GM12878 (cell line): ENCODE measurements around the gene MT1H. TPM values are rescaled to one million over a fixed set of nuclear protein-coding genes. Genes with fewer than 3 reads are reported as not detected.

Experiments
- ATAC-seq: fragments of 200-7000 bp; cut with Tn5 transposase; 3 replicates; pipeline ENCODE4 v1.9.1; 2020; ENCODE audit warnings: mild to moderate bottlenecking, moderate library complexity
- BruUV-seq: library from RNA; stranded (reverse); fragments of 400-500 nt; replicated peaks from 2 replicates; lab custom pipeline; 2021; lab: Mats Ljungman, UMichigan
- CTCF ChIA-PET: fragments of 300-600 bp; sonication (Branson Sonifier 250); formaldehyde crosslinking; extraction: SDS; loops from one replicate; lab custom pipeline; 2021; ENCODE audit warnings: inconsistent platforms; lab: Yijun Ruan, JAX
- POLR2A ChIA-PET: fragments of 350-600 bp; formaldehyde crosslinking; extraction: SDS; loops from one replicate; lab custom pipeline; 2021; ENCODE audit warnings: inconsistent platforms; lab: Charles Lee
- RAD21 ChIA-PET: fragments of 300-600 bp; sonication (Branson Sonifier 250); formaldehyde crosslinking; loops from one replicate; lab custom pipeline; 2023; ENCODE audit warnings: antibody characterized with exemption; ENCODE audit not compliant: unreplicated experiment; lab: Charles Lee
- SMC1A ChIA-PET: fragments of 300-600 bp; sonication (Branson Sonifier 250); formaldehyde crosslinking; loops from one replicate; lab custom pipeline; 2023; ENCODE audit not compliant: unreplicated experiment, uncharacterized antibody; lab: Charles Lee
- DNase-seq: peaks from one replicate; pipeline ENCODE4 v3.0.0-alpha.2; 2011; ENCODE audit warnings: low read depth, low spot score
- FAIRE-seq: peaks from 3 replicates; lab custom pipeline; 2011; peaks lifted over from hg19 to GRCh38; lab: Jason Lieb, UNC
- H2AFZ ChIP-seq: 2 replicates; pipeline ENCODE4 v1.6.0; 2011; ENCODE audit warnings: low read depth, low read length, control low read depth; ENCODE audit not compliant: control insufficient read depth
- H3K27ac ChIP-seq: 2 replicates; pipeline ENCODE4 v1.5.1; 2011; ENCODE audit warnings: control low read depth; ENCODE audit not compliant: control insufficient read depth, insufficient read depth
- H3K27me3 ChIP-seq, 2 experiments: replicated peaks in 1 of 2; 2 replicates each; pipeline versions ENCODE4 v1.6.0 to v1.6.1; 2011; ENCODE audit warnings: low read length in 1 of 2; ENCODE audit not compliant: control insufficient read depth in 2 of 2, insufficient read depth in 2 of 2
- H3K36me3 ChIP-seq, 2 experiments: 2 replicates each; pipeline ENCODE4 v1.5.1; 2011; ENCODE audit warnings: low read length in 1 of 2; ENCODE audit not compliant: control insufficient read depth in 2 of 2, insufficient read depth in 2 of 2
- H3K4me1 ChIP-seq: 2 replicates; pipeline ENCODE4 v1.6.1; 2011; ENCODE audit warnings: mild to moderate bottlenecking, low read length, moderate library complexity, mixed read lengths; ENCODE audit not compliant: control insufficient read depth, insufficient read depth
- H3K4me2 ChIP-seq: 2 replicates; pipeline ENCODE4 v1.6.0; 2011; ENCODE audit warnings: control low read depth; ENCODE audit not compliant: control insufficient read depth, insufficient read depth
- H3K4me3 ChIP-seq: fragments of 200-600 bp; sonication (generic); 2 replicates; pipeline ENCODE4 v1.5.1; 2016
- H3K79me2 ChIP-seq: 2 replicates; pipeline ENCODE4 v1.6.0; 2011; ENCODE audit warnings: low read length; ENCODE audit not compliant: control insufficient read depth, insufficient read depth
- H3K9ac ChIP-seq: 2 replicates; pipeline ENCODE4 v1.8.0; 2011; ENCODE audit warnings: low read length, control low read depth, mixed read lengths; ENCODE audit not compliant: control insufficient read depth, insufficient read depth
- H3K9me3 ChIP-seq: replicated peaks from 3 replicates; pipeline ENCODE4 v1.5.1; 2011; ENCODE audit warnings: mild to moderate bottlenecking, low read length; ENCODE audit not compliant: control insufficient read depth, insufficient read depth
- H4K20me1 ChIP-seq: 2 replicates; pipeline ENCODE4 v1.6.0; 2011; ENCODE audit not compliant: control insufficient read depth, insufficient read depth
- BACH1 ChIP-seq: fragments of 450-650 bp; IDR thresholded peaks from 2 replicates; pipeline ENCODE4 v1.6.1; 2017; ENCODE audit warnings: mild to moderate bottlenecking, borderline replicate concordance
- BHLHE40 ChIP-seq, 2 experiments: fragments of 450-650 bp in 1 of 2; IDR thresholded peaks; 2 replicates each; pipeline ENCODE4 v1.6.1; 2011 to 2017; ENCODE audit warnings: low read depth in 2 of 2, borderline replicate concordance in 1 of 2, improper control_type of control experiment in 1 of 2, low read length in 1 of 2, mild to moderate bottlenecking in 1 of 2
- ESRRA ChIP-seq: IDR thresholded peaks from 2 replicates; pipeline ENCODE4 v1.6.1; 2012; ENCODE audit warnings: mild to moderate bottlenecking, low read length, improper control_type of control experiment
- GATAD2B ChIP-seq: fragments of 450-650 bp; conservative IDR thresholded peaks from 2 replicates; pipeline ENCODE4 v1.6.1; 2017; ENCODE audit warnings: low read depth, mild to moderate bottlenecking, moderate library complexity
- HCFC1 ChIP-seq: fragments of 150-350 bp; IDR thresholded peaks from 2 replicates; pipeline ENCODE4 v1.6.1; 2014; ENCODE audit warnings: low read length
- IKZF1 ChIP-seq: fragments of 450-650 bp; conservative IDR thresholded peaks from 2 replicates; pipeline ENCODE4 v1.6.1; 2017; ENCODE audit warnings: antibody characterized with exemption, mild to moderate bottlenecking
- IRF4 ChIP-seq: IDR thresholded peaks from 2 replicates; pipeline ENCODE4 v1.6.1; 2011; ENCODE audit warnings: low read depth, low read length
- KLF5 ChIP-seq: fragments of 450-650 bp; IDR thresholded peaks from 2 replicates; pipeline ENCODE4 v1.6.1; 2014; ENCODE audit warnings: mild to moderate bottlenecking; ENCODE audit not compliant: partially characterized antibody
- LARP7 ChIP-seq: fragments of 450-650 bp; IDR thresholded peaks from 2 replicates; pipeline ENCODE4 v1.6.1; 2017; ENCODE audit warnings: mild to moderate bottlenecking
- MYB ChIP-seq: fragments of 150-350 bp; IDR thresholded peaks from 2 replicates; pipeline ENCODE4 v1.6.1; 2014; ENCODE audit warnings: mild to moderate bottlenecking, low read depth, low read length, borderline replicate concordance
- PAX5 ChIP-seq: IDR thresholded peaks from 2 replicates; pipeline ENCODE4 v1.6.1; 2011; ENCODE audit warnings: low read depth, low read length, borderline replicate concordance
- RBBP5 ChIP-seq: fragments of 200-600 bp; sonication (generic); conservative IDR thresholded peaks from 2 replicates; pipeline ENCODE4 v1.6.1; 2016
- SMC3 ChIP-seq: IDR thresholded peaks from 2 replicates; pipeline ENCODE4 v1.6.1; 2011; ENCODE audit warnings: low read length, improper control_type of control experiment, borderline replicate concordance
- TCF12 ChIP-seq: IDR thresholded peaks from 2 replicates; pipeline ENCODE4 v1.6.1; 2011; ENCODE audit warnings: low read depth, mild to moderate bottlenecking, low read length
- ZZZ3 ChIP-seq: IDR thresholded peaks from 2 replicates; pipeline ENCODE4 v1.6.1; 2011; ENCODE audit warnings: low read depth; ENCODE audit not compliant: control insufficient read depth, insufficient read length
- WGBS: methylation state at CpG from one replicate; pipeline ENCODE4 v1.1.6; 2016; ENCODE audit warnings: low lambda C conversion rate; ENCODE audit not compliant: insufficient replicate concordance, insufficient coverage; ENCODE audit errors: missing lambda C conversion rate; 5-methylcytosine and 5-hydroxymethylcytosine counted together
- in situ Hi-C: fragments of 300-500 bp; cut with MboI; formaldehyde crosslinking; loops from 9 replicates; pipeline ENCODE4 v1.14.3; 2018; ENCODE audit warnings: mixed read lengths
- intact Hi-C: fragments of 100-400 bp; cut with micrococcal nuclease; formaldehyde crosslinking; loops from one replicate; pipeline ENCODE4 v1.14.2; 2022; ENCODE audit not compliant: unreplicated experiment
- polyA plus RNA-seq, 11 experiments: library from polyadenylated mRNA; depleted of rRNA in 4 of 11; unstranded in 6 of 11; stranded (reverse) in 5 of 11; fragments of >200 nt; fragmentation: Nextera tagmentation in 4 of 11; fragmentation: Illumina TruSeq in 1 of 11; extraction: Ambion mirVana in 4 of 11; extraction: Trizol in 1 of 11; gene quantifications; 1 replicate in 1 of 11; 2 replicates in 10 of 11; pipeline versions ENCODE4 v1.2.1 to v1.2.3, GENCODE V29; 2011 to 2016; ENCODE audit warnings: inconsistent platforms in 2 of 11, missing spikeins in 2 of 11, low read depth in 1 of 11
- total RNA-seq, 4 experiments: library from RNA; depleted of rRNA in 3 of 4; stranded (reverse); fragments of >200 nt in 3 of 4; fragmentation: Illumina TruSeq in 1 of 4; extraction: Trizol in 1 of 4; gene quantifications; 2 replicates each; pipeline versions ENCODE4 v1.2.1 to v1.2.3, GENCODE V29; 2013 to 2021
- TF ChIP-seq, protein P1 (sequence below), 3 experiments: IDR thresholded peaks in 2 of 3; conservative IDR thresholded peaks in 1 of 3; 2 replicates each; pipeline ENCODE4 v1.5.1; 2011; ENCODE audit warnings: low read depth in 3 of 3, low read length in 3 of 3, mild to moderate bottlenecking in 3 of 3, control low read depth in 2 of 3, moderate library complexity in 2 of 3, inconsistent platforms in 1 of 3, mixed read lengths in 1 of 3; ENCODE audit not compliant: control insufficient read depth in 2 of 3, insufficient read depth in 1 of 3; ENCODE audit errors: extremely low read depth in 1 of 3
- TF ChIP-seq, protein P2 (sequence below): IDR thresholded peaks from 2 replicates; pipeline ENCODE4 v1.6.1; 2012; ENCODE audit warnings: low read depth, low read length, improper control_type of control experiment

MT1H gene
- total and polyA plus RNA-seq, 10 of the 15 experiments (the other 5 are each of a cell fraction or from before 2014, with no cell fraction given): 0.40 to 6.0 (median 1.1) TPM; not detected in 2

DNA sequence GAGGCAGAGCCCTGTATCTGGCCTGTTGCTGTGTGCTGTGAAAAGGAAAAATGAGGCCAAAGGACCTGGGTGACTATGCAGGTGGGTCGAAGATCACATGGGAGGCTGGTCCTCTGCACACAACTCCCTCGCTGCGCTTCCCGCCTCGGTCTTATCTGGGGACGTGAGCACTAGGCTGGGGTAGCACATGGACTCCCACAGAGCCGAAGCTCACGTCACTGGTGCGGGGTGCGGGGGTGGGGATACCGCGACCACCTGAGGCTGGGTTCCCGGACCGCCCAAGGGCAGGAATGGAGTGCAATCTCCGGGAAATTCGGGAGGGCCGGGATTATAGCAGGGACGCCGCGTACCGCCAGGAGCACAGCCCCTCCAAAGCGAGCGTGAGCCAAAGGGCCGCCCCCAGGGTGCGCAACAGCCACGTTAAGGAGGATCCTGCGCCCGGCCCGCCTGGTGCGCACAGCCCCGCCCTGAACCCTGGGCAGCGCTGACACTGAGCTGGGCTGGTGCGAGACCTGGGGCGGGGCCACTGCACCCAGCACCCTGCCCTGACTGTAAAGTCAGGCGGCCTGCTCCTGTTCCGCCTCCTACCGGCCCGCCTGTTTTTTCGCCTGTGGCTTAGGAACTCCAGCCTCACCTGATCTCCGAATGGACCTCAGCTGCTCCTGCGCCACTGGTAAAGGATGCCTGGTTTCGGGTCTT is 26.4 kb upstream of the MT1H start:
- Histone ChIP-seq H3K27me3 (peaks cover 10 to 25% of the 10 kb centered on the region in 2 experiments), H2AFZ (no peak overlapping the region), H3K79me2 (no peaks in the 10 kb centered on the region)
- ChIA-PET SMC1A (interaction anchor here (1.1 to 2.2 kb wide), 6 partner anchors 19 to 168 kb away, joined by 3 to 13 read pairs (median 4); no protein-coding TSS in a partner anchor), CTCF (interaction anchor here (0.6 to 2.0 kb wide), 8 partner anchors 19 to 122 kb away, joined by 3 to 10 read pairs (median 3); no protein-coding TSS in a partner anchor)
- peak; percentile 99 for ATAC-seq
- in situ Hi-C loops: no loop called here
- TF ChIP-seq KLF5: no peak
- no peak for TF ChIP-seq TCF12
- no peak for TF ChIP-seq ESRRA
- no peak for TF ChIP-seq BACH1
- TF ChIP-seq, protein P1, sequence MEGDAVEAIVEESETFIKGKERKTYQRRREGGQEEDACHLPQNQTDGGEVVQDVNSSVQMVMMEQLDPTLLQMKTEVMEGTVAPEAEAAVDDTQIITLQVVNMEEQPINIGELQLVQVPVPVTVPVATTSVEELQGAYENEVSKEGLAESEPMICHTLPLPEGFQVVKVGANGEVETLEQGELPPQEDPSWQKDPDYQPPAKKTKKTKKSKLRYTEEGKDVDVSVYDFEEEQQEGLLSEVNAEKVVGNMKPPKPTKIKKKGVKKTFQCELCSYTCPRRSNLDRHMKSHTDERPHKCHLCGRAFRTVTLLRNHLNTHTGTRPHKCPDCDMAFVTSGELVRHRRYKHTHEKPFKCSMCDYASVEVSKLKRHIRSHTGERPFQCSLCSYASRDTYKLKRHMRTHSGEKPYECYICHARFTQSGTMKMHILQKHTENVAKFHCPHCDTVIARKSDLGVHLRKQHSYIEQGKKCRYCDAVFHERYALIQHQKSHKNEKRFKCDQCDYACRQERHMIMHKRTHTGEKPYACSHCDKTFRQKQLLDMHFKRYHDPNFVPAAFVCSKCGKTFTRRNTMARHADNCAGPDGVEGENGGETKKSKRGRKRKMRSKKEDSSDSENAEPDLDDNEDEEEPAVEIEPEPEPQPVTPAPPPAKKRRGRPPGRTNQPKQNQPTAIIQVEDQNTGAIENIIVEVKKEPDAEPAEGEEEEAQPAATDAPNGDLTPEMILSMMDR (IDR thresholded peaks at IDR 0.05 in 2 of 3, conservative IDR thresholded peaks at IDR 0.05 in 1 of 3; ENCODE audit: control insufficient read depth in 2 of 3, extremely low read depth in 1 of 3, insufficient read depth in 1 of 3, low read depth in 3 of 3, low read length in 3 of 3): peak in 2 of 3 experiments; percentile 21 to 39; a peak in 3 of 6 replicates
- no peak for TF ChIP-seq SMC3
- TF ChIP-seq HCFC1: no peak
- peak in 1 of 2 experiments; percentile 24; a peak in 1 of 4 replicates for TF ChIP-seq BHLHE40 (IDR thresholded peaks at IDR 0.05; ENCODE audit: borderline replicate concordance in 1 of 2, low read depth in 2 of 2, low read length in 1 of 2)
- peak; percentile 42; the same call in 1 of the 2 replicates for TF ChIP-seq IKZF1
- TF ChIP-seq IRF4: no peak
- no peak for TF ChIP-seq PAX5
- TF ChIP-seq RBBP5: no peak
- no peak for TF ChIP-seq MYB
- no peak for TF ChIP-seq ZZZ3
- peak; percentile 57 for TF ChIP-seq LARP7
- TF ChIP-seq, protein P2, sequence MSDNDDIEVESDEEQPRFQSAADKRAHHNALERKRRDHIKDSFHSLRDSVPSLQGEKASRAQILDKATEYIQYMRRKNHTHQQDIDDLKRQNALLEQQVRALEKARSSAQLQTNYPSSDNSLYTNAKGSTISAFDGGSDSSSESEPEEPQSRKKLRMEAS: no peak
- TF ChIP-seq GATAD2B: 0 out of 2 replicates have a peak, but pooled peaks have one; percentile 37
- TF ChIP-seq, all 136 proteins: peak for 5
- Histone ChIP-seq H3K36me3 (no peaks in the 10 kb centered on the region), H3K9ac (no peak overlapping the region), H3K27ac (no peak overlapping the region), H3K4me1 (no peaks in the 10 kb centered on the region), H3K4me3 (no peak overlapping the region), H3K9me3 (no peaks in the 10 kb centered on the region), H3K4me2 (no peak overlapping the region; the same call in 1 of the 2 replicates), H4K20me1 (no peaks in the 10 kb centered on the region)
- FAIRE-seq (no peak), DNase-seq (no peak)
- intact Hi-C loops: no loop called here
- 7% methylated on average over 42 of the region's 42 CpGs for WGBS
- ChIA-PET RAD21 (interaction anchor here (0.6 to 1.7 kb wide), 5 partner anchors 9 to 66 kb away, joined by 3 to 6 read pairs (median 5); no protein-coding TSS in a partner anchor), POLR2A (interaction anchor here (0.5 kb wide), 1 partner anchor 85 kb away, joined by 3 read pairs; no protein-coding TSS in a partner anchor)
- BruUV-seq: no TSS peak
